NCI-H2171 treated with DMSO at 0.1 percent for 48 hours (cell line): ENCODE measurements around the gene APP.
"Not testable (repeated sequence)": the region's sequence is repeated elsewhere in the genome, so short reads cannot be mapped to it uniquely, and the experiment has no call there.

ENCODE experiments used
- DNase-seq: peaks from one replicate; lab custom pipeline; 2025; lab: John Stamatoyannopoulos, UW

Gene APP

GRCh38 chr21:26097475-26097874 lies 73.1 kb downstream of the APP start:
- no peak for DNase-seq

DNA sequence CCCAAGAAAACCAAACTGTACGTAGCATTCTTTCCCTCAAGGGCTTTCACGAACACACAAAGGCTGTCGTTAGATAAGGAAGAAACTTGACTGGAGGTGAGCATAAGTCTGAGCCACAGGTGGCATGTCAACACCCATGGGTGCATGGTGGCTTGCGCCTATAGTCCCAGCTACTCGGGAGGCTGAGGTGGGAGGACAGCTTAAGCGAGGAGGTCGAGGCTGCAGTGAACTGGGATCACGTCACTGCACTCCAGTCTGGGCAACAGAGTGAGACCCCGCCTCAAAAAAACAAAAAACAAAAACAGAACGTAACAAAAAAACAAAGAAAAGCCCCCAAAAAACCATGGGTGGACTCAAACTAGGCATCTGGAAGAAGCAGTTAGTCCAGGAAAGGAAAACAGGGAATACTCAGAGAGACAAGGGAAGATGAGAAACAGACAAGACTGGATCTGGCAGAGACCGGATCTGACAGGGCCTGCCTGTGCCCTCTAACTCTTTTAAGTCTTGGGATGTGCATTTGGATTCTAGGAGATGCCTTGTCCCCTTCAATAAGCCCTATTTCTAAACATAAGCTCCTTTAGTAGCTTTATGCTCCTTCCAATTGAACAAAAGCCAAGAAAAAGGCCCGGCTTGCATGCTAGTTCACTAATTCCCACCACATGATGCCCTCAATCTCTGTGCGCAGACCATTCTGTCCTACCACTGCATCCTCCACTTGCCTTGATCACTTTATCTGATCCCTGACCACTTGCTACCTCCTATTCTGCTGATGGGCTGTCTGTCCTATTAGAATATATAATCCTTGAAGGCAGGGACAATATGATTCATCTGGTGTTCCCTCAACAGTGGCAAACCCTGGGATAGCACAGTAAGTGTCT lies 73.8 kb downstream of the APP start:
- no peak for DNase-seq

DNA sequence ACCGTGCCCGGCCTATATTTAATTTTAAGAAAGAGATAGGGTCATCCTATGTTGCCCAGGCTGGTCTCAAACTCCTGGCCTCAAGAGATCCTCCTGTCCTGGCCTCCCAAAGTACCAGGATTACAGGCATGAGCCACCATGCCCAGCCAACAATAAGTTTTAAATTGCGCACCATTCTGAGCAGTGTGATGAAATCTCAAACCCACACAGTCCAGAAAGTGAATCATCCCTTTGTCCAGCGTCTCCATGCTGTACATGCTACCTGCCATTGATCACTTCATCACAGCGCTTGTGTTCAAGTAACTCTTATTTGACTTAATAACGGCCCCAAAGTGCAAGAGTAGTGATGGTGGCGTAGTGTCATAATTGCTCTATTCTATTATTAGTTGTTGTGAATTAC lies 75.4 kb downstream of the APP start:
- no peak for DNase-seq

GRCh38 chr21:26093122-26093521 lies 77.4 kb downstream of the APP start:
- no peak for DNase-seq

DNA sequence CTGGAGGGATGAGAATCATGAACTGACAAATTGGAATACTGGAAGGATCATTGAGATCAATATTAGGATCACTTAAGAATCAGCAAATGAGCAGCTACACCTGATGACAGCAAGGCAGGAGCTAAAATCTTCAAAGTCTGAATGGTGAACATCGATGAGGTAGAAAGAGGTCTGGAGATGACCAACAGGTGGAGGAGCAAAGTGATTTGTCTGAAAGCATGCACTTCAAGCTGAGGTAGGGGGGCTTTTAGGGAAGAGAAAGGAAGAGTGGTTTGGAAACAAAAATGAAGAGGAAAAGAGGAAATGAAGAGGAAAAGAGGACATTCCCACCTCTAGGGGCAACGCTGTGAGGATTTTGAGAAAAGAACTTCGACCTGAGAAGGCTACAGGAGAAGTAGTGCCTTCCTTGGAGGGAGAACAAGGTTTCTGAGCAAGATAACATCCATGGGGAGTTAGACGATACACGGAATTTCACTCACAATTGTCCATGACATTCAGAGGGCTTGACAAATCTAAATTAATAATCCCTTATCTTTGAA lies 79.0 kb downstream of the APP start:
- DNase-seq, result no peak

GRCh38 chr21:26089730-26090129 lies 80.8 kb downstream of the APP start:
- no peak for DNase-seq

DNA sequence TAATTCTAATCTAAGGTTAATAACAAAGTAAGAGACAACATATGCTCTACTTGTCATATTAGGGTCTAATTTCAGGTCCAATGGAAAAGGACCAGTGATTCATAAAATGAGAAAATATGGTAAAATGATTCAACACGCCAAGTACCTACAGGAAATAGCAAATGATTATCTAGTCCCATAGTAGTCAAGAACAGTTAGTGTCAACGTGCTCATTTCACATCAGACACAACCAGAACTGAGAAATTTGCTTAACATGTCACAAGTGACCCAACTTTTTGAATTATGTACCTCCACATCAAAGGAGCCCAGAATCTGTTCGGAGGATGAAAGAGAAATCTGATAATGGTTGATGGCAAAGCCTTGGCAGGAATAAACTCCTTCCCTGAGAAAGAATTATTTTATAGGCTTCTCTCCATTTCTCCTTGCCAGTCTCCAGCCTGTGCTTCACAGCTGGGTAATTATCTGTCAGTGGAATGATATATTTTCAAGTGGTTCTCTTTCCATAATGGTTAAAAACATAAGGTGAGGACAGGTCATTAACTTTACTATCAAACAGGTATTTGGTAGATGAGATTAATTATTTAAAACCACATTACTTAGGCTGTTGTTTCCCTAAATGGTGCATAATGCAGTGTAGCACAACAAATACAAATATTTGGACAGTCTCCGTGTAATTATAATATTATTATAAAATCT lies 83.2 kb downstream of the APP start:
- DNase-seq, result peak; percentile 40

- DNase-seq, result peak; percentile 8
Measured at GRCh38 chr21:26085882-26086281, 84.7 kb downstream of the APP start.

- no peak for DNase-seq
Measured at GRCh38 chr21:26085127-26085526, 85.4 kb downstream of the APP start.

- DNase-seq, result no peak
Measured at GRCh38 chr21:26082549-26082948, 88.0 kb downstream of the APP start.

- DNase-seq, result not testable (repeated sequence)
Measured at GRCh38 chr21:26081175-26081760, 89.3 kb downstream of the APP start.

- no peak for DNase-seq
Measured at GRCh38 chr21:26080211-26080610, 90.4 kb downstream of the APP start.

- no peak for DNase-seq
Measured at GRCh38 chr21:26079366-26079765, 91.2 kb downstream of the APP start.

GRCh38 chr21:26077521-26077920 lies 93.0 kb downstream of the APP start:
- peak; percentile 98 for DNase-seq

- no peak for DNase-seq
Measured at GRCh38 chr21:26072666-26073615, 97.6 kb downstream of the APP start.

- DNase-seq, result peak; percentile 74
Measured at GRCh38 chr21:26070822-26071425, 99.6 kb downstream of the APP start.

GRCh38 chr21:26070121-26070520 lies 100.4 kb downstream of the APP start:
- no peak for DNase-seq

- DNase-seq, result no peak
Measured at GRCh38 chr21:26068776-26069175, 101.8 kb downstream of the APP start.

- peak; percentile 50 for DNase-seq
Measured at GRCh38 chr21:26067836-26068594, 102.6 kb downstream of the APP start.

DNA sequence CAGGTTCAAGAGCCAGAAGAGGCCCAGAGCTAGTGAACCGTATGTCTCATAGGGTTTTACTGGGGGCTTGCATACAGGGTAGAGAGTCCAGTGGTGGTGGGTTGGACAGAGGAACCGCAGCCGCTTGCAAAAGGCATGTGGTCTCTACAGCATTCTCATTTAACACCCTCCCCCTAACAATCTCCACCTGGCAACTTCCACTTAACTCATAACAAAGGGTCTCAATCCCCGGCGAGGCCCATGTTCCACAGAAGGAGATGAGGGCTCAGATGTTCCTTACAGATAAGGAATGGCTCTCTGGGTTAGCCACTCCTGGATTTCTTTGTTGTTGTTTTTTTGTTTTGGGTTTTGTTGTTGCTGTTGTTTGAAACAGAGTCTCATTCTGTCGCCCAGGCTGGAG lies 106.1 kb downstream of the APP start:
- no peak for DNase-seq
